Lung (tissue), 12 donors: Measurements from ENCODE around the gene PLCD3. TPM values are rescaled to one million over a fixed set of nuclear protein-coding genes. Genes with fewer than 3 reads are reported as not detected.

ENCODE experiments used
- ATAC-seq: fragments of 200-7000 bp; cut with Tn5 transposase; one replicate; pipeline ENCODE4 v1.9.1; 2020; ENCODE audit warnings: moderate number of reproducible peaks; ENCODE audit not compliant: insufficient read depth, low FRiP score
- DNase-seq, 3 donors: peaks; one replicate each; pipeline ENCODE4 v3.0.0-alpha.2; 2013 to 2017
- H3K27ac ChIP-seq, 2 donors: one replicate each; pipeline ENCODE4 v1.5.1; 2013; ENCODE audit warnings: mild to moderate bottlenecking in 2 of 2, moderate library complexity in 2 of 2, control low read depth in 1 of 2, inconsistent platforms in 1 of 2, low read depth in 1 of 2, low read length in 1 of 2
- H3K27me3 ChIP-seq, 3 donors: one replicate each; pipeline ENCODE4 v1.5.1; 2013; ENCODE audit warnings: low read length in 2 of 3; ENCODE audit not compliant: control insufficient read depth in 3 of 3, insufficient read depth in 3 of 3
- H3K36me3 ChIP-seq, 4 donors: one replicate each; pipeline ENCODE4 v1.5.1; 2013; ENCODE audit warnings: low read length in 4 of 4, mild to moderate bottlenecking in 1 of 4, moderate library complexity in 1 of 4; ENCODE audit not compliant: control insufficient read depth in 4 of 4, insufficient read depth in 4 of 4
- H3K4me1 ChIP-seq, 5 donors: one replicate each; pipeline ENCODE4 v1.5.1; 2013; ENCODE audit warnings: low read length in 5 of 5, mild to moderate bottlenecking in 2 of 5, moderate library complexity in 1 of 5; ENCODE audit not compliant: control insufficient read depth in 5 of 5, insufficient read depth in 5 of 5
- H3K4me3 ChIP-seq: one replicate; pipeline ENCODE4 v1.5.1; 2013; ENCODE audit warnings: mild to moderate bottlenecking, control low read depth, moderate library complexity
- H3K9ac ChIP-seq, 2 donors: one replicate each; pipeline ENCODE4 v1.5.1; 2013; ENCODE audit warnings: low read length in 2 of 2, control low read depth in 1 of 2; ENCODE audit not compliant: insufficient read depth in 1 of 2
- H3K9me3 ChIP-seq, 4 donors: one replicate each; pipeline ENCODE4 v1.5.1; 2013; ENCODE audit warnings: low read length in 3 of 4, mild to moderate bottlenecking in 1 of 4, moderate library complexity in 1 of 4; ENCODE audit not compliant: control insufficient read depth in 4 of 4, insufficient read depth in 3 of 4
- CTCF ChIP-seq: IDR thresholded peaks from 2 replicates; pipeline ENCODE4 v1.5.1; 2012; ENCODE audit warnings: mild to moderate bottlenecking; ENCODE audit errors: control extremely low read depth, extremely low read depth
- WGBS, 2 donors: extraction: QIAGEN DNeasy Blood & Tissue Kit; methylation state at CpG; one replicate each; pipeline ENCODE4 v1.1.7; 2013; 5-methylcytosine and 5-hydroxymethylcytosine counted together
- polyA plus RNA-seq, 2 donors: library from polyadenylated mRNA; stranded (reverse); fragments of 200-250 nt; gene quantifications; one replicate each; pipeline ENCODE4 v1.2.1, GENCODE V29; 2013
- total RNA-seq, 2 donors: library from RNA; depleted of rRNA in 1 of 2; stranded (reverse); fragments of >200 nt in 1 of 2; gene quantifications; one replicate each; pipeline ENCODE4 v1.2.1, GENCODE V29; 2014 to 2021
- donor health status: control.
- donor health status: control.
- donor health status: Bipolar disorder and iron deficiency.
- donor health status: healthy.
- donor health status: DM: yes; HTN: yes; CAD: no.

PLCD3 gene
- total and polyA plus RNA-seq, 4 donors: 3.6 to 43.3 (median 18.9) TPM

GRCh38 chr17:45104029-45104428, 28.3 kb downstream of the PLCD3 start:
- Histone ChIP-seq H3K27me3 (no peaks in the 10 kb centered on the region), H3K4me3 (no peak overlapping the region), H3K27ac (peak overlapping the region in 1 of 2 donors; percentile 74), H3K9me3 (no peaks in the 10 kb centered on the region), H3K36me3 (peaks cover 0 to 75% (median 43%) of the 10 kb centered on the region in 4 donors), H3K4me1 (no peaks in the 10 kb centered on the region), H3K9ac (no peak overlapping the region)
- WGBS, 2 donors: 93 to 94% methylated on average over 8 of the region's 8 CpGs
- ATAC-seq: no peak
- TF ChIP-seq CTCF: no peak
- no peak for DNase-seq

GRCh38 chr17:45103269-45103795, 29.0 kb downstream of the PLCD3 start:
- peaks cover 3 to 78% (median 42%) of the 10 kb centered on the region in 4 donors for H3K36me3 ChIP-seq
- WGBS, 2 donors: 85 to 86% methylated on average over 9 of the region's 9 CpGs
- ATAC-seq: no peak
- no peak overlapping the region for H3K9ac ChIP-seq
- H3K4me1 ChIP-seq: peaks cover 0 to 5% (median 0%) of the 10 kb centered on the region in 5 donors
- DNase-seq: no peak
- peak overlapping the region in 1 of 2 donors; percentile 74 for H3K27ac ChIP-seq
- H3K9me3 ChIP-seq: no peaks in the 10 kb centered on the region
- no peaks in the 10 kb centered on the region for H3K27me3 ChIP-seq
- no peak overlapping the region for H3K4me3 ChIP-seq
- TF ChIP-seq CTCF: no peak

- 93% methylated on average over 9 of the region's 9 CpGs for WGBS, 2 donors
- no peak for ATAC-seq
- Histone ChIP-seq H3K36me3 (peaks cover 5 to 78% (median 43%) of the 10 kb centered on the region in 4 donors), H3K4me3 (no peak overlapping the region), H3K9ac (no peak overlapping the region), H3K27ac (peak overlapping the region in 1 of 2 donors; percentile 74), H3K9me3 (no peaks in the 10 kb centered on the region), H3K4me1 (peaks cover 0 to 5% (median 0%) of the 10 kb centered on the region in 5 donors), H3K27me3 (no peaks in the 10 kb centered on the region)
- DNase-seq: no peak
- TF ChIP-seq CTCF: no peak
Observed at GRCh38 chr17:45102856-45103255, 29.5 kb downstream of the PLCD3 start.
